GM19324 (cell line): Measurements from ENCODE around the gene PCNX1.
"Not testable (repeated sequence)": the region's sequence is repeated elsewhere in the genome, so short reads cannot be mapped to it uniquely, and the experiment has no call there.

Source experiments
- ATAC-seq: cut with Tn5 transposase; IDR thresholded peaks from one replicate; pipeline ENCODE4 v1.9.1; 2021; ENCODE audit warnings: mild to moderate bottlenecking, moderate library complexity; ENCODE audit not compliant: unreplicated experiment, low FRiP score

PCNX1 gene

DNA sequence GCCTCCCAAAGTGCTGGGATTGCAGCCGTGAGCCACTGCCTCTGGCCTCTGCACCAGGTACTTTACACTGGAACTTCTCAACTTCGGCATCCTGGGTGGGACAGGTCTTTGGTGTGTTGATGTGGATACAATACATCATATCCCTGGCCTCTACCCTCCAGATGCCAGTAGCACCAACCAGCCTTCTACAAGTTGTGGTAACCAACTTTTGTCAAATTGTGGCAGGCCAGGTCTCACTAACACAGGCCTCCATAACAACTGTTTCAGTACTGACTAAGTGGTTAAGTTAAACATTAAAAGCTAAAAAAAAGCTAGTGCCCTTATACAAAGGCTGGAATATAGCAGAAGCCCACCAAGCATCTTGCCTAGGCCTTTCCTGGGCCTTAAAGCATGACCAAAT is 232.9 kb downstream of the PCNX1 start:
- no peak for ATAC-seq

DNA sequence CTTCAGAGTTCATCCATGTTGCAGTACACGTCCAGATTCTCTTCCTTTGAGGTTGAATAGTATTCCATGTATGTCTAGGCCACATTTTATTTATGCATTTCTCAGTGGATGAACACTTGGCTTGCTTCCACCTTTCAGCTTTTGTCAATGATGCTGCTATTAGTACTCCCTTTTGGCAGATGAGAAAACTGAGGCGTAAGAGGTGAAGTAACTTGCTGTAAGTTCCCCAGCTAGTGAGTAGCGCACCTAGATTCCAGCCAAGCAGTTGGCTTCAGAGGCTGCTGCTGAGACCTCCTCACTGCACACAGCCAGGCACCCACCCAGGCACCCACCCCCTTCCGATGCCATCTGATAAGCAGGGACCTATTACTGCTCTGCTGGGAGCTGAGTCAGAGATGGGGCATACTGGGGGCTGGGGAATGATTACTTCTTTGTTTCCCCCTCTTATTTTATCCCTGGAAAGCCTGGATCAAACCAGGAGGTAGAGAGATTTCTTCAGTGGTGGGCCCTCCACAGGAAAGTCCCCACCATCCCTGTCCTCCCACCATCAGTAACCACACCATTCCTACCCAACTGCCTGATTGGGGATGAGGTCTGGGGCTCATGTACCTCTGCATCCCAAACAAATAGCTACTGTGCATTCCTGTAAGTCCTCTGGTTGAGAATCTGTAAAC is 234.6 kb downstream of the PCNX1 start:
- ATAC-seq: no peak

DNA sequence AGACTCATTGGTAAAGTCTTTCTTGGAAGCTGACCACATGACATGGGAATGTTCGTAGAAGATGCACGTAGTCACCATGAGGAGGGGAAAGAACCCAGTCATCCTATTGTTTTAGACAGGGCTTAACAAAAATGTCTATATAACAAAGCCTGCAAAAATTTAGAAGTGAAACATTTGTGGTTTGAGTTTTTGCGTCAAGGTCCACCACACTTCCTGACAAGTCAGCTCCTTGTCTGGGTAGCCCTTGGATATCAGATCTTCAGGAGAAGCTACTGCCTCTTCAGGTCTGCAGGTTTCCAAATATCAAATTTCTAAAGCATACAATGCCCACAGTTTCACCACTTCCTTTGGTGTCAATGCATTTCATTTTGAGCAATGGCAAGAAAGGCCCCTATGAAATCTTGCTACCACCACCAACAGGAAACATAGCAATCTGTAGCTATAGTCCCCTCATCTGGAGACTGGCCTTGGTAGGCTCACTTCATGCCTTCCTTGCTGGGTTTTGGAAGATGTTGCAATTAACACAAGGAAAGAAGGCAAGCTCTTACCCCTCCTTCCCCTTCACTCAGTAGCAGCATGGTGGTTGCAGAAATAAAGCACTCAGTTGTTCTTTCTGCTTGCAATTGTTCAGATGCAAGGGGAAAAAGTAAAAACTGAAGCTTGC is 235.2 kb downstream of the PCNX1 start:
- no peak for ATAC-seq

DNA sequence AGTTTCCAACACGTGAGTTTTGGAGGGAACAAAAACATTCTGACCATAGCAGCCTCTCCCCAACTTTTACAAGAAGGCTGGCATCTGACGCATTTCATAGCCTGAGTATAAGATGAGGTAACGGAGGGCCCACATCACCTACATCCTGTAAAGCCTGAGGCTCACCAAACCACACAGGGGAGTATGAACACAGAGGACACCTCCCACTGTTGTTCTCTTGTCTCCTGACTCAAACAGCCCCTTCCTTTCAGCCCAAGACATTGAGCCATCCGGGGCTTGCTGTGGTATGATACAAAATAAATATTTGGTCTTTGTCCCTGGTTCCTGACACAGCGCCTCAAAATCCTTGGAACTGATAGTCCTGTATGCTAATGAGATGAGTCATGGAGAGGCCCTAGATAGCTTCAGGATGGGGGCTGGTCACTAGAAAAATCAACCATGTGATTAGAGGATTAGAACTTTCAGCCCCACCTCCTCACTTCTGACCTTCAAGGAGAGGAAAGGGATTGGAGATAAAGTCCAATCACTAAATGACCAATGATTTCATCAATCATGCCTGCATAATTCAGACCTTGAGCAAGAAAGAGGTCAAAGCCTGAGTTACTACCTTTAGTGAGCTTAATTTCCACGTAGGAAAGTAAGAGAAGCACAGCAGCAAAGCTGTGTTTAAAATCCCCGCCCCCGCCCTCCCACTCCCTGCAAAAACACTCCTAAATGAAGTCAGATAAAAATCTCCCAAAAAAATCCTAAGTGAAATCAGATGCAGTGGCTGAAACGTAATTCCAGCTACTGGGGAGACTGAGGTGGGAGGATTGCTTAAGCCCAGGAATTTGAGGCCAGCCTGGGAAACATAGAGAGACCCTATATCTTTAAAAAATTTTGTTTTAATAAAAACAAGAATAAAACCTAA is 236.4 kb downstream of the PCNX1 start:
- no peak for ATAC-seq

DNA sequence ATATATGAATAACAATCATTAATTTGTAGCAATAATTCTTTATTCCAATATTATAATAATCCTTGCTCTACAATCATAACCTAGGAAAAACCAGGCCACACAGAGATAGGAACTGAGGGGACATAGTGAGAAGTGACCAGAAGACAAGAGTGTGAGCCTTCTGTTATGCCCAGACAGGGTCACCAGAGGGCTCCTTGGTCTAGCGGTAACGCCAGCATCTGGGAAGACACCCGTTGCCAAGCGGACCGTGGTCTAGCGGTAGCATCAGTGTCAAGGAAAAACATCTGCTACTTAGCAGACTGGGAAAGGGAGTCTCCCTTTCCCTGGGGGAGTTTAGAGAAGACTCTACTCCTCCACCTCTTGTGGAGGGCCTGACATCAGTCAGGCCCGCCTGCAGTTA is 240.1 kb downstream of the PCNX1 start:
- ATAC-seq: not testable (repeated sequence)

DNA sequence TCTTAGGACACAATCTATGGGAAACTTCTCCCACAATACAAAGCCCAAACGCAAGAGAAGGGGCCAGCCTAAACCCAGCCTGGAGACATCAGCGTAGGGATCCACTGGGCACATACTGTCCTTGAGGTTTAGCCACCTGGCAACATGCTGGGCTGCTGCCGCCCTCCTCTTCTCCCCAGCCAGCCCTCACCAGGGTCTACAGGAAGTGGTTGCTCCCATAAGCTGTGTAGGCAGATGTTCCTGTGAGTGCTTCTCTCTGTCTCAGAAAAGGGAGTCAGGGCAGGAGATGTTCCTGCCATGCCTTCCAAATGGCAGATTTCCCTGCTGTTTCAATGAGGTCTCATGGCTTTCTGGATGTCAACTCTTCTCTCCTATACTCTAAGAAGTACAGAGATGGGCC is 241.4 kb downstream of the PCNX1 start:
- ATAC-seq: no peak

DNA sequence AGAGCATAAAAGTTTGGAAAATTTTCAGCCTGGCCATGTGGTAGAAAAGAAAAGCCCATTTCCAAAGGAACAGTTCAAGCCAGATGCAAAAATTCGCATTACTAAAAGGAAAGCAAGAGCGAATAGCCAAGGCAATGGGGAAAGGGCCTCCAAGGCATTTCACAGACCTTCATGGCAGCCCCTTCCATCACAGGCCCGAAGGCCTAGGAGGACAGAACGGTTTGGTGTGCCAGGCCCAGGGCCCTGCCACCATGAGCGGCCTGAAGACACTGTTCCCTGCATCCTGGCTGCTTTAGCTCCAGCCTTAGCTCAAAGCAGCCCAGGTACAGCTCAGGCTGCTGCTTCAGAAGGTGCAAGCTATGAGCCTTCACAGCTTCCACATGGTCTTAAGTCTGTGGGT is 243.5 kb downstream of the PCNX1 start:
- no peak for ATAC-seq

DNA sequence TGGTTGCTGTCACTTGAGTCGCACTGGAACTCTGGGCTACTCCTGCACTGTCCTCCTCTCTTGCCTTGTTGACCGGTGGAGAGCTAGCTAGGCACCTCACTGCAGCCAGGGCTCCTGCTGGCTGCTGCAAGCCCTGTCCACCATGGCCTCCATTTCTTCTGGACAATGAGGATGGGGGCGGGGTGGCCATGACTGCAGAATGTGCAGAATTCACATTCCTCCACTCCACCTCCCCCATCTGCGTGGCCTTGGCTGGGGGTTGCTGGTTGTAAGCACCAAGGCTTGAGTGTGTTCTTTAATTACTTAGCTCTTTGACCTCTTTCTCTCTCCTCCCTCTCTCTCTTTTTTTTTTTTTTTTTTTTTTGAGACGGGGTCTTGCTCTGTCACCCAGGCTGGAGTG is 248.5 kb downstream of the PCNX1 start:
- ATAC-seq: no peak

DNA sequence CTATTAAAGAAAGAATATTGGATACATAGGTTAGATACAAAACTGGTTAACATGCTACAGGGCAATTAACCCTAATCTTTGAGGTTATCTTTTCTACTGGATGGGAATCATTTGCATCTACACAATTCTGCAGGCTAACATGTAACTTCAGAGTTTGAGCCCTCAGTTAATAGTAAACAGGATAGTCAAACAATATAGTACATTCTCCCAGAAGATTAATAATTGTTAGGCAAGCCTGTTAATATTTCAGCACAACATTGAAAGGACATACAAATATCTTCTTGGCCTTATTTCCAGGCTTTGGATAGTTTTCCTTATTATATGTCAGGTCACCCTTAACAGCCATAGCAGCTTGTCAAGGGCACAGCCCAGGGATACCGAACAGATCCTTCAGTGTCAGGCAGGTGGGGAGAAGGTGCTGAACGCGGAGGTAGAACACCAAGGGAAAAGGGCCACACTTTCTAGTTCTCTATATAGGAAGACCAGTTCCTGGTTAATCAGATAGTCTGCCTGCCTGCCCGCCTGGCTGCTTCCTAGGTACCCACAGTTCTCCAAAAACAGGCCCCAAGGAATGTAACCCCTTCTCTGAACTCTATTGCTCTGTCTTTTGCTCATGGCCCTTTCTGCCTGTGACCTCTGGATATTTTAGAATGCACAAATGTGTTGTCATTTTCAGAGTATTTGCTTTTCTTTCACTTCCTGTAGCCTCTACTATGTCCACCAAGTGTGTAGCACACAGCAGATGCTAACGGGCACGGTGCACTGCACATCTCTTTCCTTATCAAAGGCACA is 256.0 kb downstream of the PCNX1 start:
- ATAC-seq: no peak

DNA sequence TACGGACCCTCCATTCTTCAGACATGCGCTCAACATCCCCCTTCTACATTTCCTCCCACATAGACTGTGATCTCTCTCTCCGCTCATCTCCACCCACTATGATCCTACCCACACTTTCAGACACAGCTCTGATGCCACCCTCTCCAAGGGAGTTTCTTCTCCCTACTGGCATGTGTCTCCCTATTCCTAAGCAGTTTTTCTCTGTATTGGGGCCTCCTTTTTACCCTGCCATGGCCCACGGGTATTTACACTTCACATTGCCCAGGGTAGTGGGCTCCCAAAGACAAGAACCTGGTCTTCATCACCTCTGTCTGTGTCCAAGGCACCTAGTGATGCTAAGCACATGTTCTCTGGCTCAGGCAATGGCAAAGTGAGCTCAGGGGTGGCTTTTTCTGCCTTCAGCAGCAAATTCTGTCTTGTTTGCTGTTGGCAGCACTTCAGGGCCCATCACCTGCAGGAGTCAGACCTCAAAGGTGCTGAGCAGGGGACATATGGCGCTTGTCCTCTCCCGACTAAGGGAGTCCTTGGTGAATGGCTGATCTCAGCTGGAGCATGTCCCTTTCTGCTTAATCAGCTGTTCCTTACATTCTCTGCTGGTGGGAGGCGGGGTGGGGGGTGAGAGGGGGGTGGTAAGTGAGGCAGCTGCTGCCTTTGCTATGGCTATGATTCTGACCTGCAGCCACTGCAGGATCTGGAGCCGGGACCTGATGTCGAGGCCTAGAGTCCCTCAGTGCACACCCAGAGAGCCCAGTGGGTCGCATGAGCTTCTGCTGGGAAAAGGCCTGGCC is 256.8 kb downstream of the PCNX1 start:
- no peak for ATAC-seq
